ENCODE measurements around the gene PTBP1. TPM values are rescaled to one million over a fixed set of nuclear protein-coding genes. Genes with fewer than 3 reads are reported as not detected.

PTBP1 gene
- total and polyA plus RNA-seq, 8 donors = 83.3 to 160 (median 115) TPM

- Histone ChIP-seq H3K27me3 (no peaks in the 10 kb centered on the region), H3K27ac (peak overlapping the region in 3 of 4 donors; percentile 31 to 58 (median 41)), H3K9me3 (no peaks in the 10 kb centered on the region), H3K4me3 (no peak overlapping the region), H3K4me1 (no peaks in the 10 kb centered on the region), H3K36me3 (no peaks in the 10 kb centered on the region)
- 56 to 58% methylated on average over 36 of the region's 36 CpGs for WGBS, 2 donors
- intact Hi-C loops (cut with DNase I) = no loop called here
- no peak for TF ChIP-seq CTCF (IDR thresholded peaks at IDR 0.05)
- FAIRE-seq (no peak), DNase-seq (peak in 2 of 6 donors; percentile 30 to 50), ATAC-seq (peak in 3 of 4 donors; percentile 29 to 44 (median 34))
These were observed 18.2 kb upstream of the PTBP1 start for GRCh38 chr19:778910-779653.

GRCh38 chr19:780935-781334 lies 16.3 kb upstream of the PTBP1 start:
- WGBS, 2 donors = 69 to 82% methylated on average over 15 of the region's 15 CpGs
- ATAC-seq = no peak
- no peak for TF ChIP-seq CTCF (IDR thresholded peaks at IDR 0.05)
- H3K4me1 ChIP-seq = no peaks in the 10 kb centered on the region
- DNase-seq = peak in 1 of 6 donors; percentile 29
- no peak overlapping the region for H3K4me3 ChIP-seq
- H3K36me3 ChIP-seq = no peaks in the 10 kb centered on the region
- FAIRE-seq = no peak
- peak overlapping the region in 1 of 4 donors; percentile 77 for H3K27ac ChIP-seq
- intact Hi-C loops (cut with DNase I) = no loop called here
- no peaks in the 10 kb centered on the region for H3K9me3 ChIP-seq
- no peaks in the 10 kb centered on the region for H3K27me3 ChIP-seq

GRCh38 chr19:781800-782184 lies 15.5 kb upstream of the PTBP1 start:
- no peaks in the 10 kb centered on the region for H3K27me3 ChIP-seq
- intact Hi-C loops (cut with DNase I) = no loop called here
- no peaks in the 10 kb centered on the region for H3K4me1 ChIP-seq
- no peak for ATAC-seq
- H3K36me3 ChIP-seq = no peaks in the 10 kb centered on the region
- H3K27ac ChIP-seq = peak overlapping the region; percentile 22 to 85 (median 66)
- no peak for TF ChIP-seq CTCF (IDR thresholded peaks at IDR 0.05)
- H3K4me3 ChIP-seq = peak overlapping the region in 2 of 4 donors; percentile 25 to 37
- no peaks in the 10 kb centered on the region for H3K9me3 ChIP-seq
- no peak for FAIRE-seq
- no peak for DNase-seq
- 73% methylated on average over 18 to 19 of the region's 19 CpGs for WGBS, 2 donors

GRCh38 chr19:782185-782877 lies 14.9 kb upstream of the PTBP1 start:
- DNase-seq (peak in 3 of 6 donors; percentile 57 to 72 (median 58)), ATAC-seq (peak; percentile 49 to 84 (median 78)), FAIRE-seq (no peak)
- TF ChIP-seq CTCF (IDR thresholded peaks at IDR 0.05) = no peak
- Histone ChIP-seq H3K36me3 (no peaks in the 10 kb centered on the region), H3K9me3 (no peaks in the 10 kb centered on the region), H3K4me1 (no peaks in the 10 kb centered on the region), H3K27ac (peak overlapping the region; percentile 56 to 85 (median 67)), H3K27me3 (no peaks in the 10 kb centered on the region), H3K4me3 (peak overlapping the region in 2 of 4 donors; percentile 25 to 37)
- intact Hi-C loops (cut with DNase I) = no loop called here
- 20% methylated on average over 29 of the region's 29 CpGs for WGBS, 2 donors

All from pancreas (tissue), 10 donors.